GM12892 (cell line): ENCODE data around the gene TMEM125.

ENCODE experiments used
- POLR2A ChIP-seq: IDR thresholded peaks from 2 replicates; pipeline ENCODE4 v1.6.1; 2011; ENCODE audit warnings: low read depth, low read length, control low read depth
- POLR2AphosphoS5 ChIP-seq: IDR thresholded peaks from 2 replicates; pipeline ENCODE4 v1.6.1; 2011; ENCODE audit warnings: low read depth, low read length, control low read depth
- TAF1 ChIP-seq: IDR thresholded peaks from 2 replicates; pipeline ENCODE4 v1.6.1; 2011; ENCODE audit warnings: low read depth, mild to moderate bottlenecking, control low read depth, low read length, borderline replicate concordance

DNA sequence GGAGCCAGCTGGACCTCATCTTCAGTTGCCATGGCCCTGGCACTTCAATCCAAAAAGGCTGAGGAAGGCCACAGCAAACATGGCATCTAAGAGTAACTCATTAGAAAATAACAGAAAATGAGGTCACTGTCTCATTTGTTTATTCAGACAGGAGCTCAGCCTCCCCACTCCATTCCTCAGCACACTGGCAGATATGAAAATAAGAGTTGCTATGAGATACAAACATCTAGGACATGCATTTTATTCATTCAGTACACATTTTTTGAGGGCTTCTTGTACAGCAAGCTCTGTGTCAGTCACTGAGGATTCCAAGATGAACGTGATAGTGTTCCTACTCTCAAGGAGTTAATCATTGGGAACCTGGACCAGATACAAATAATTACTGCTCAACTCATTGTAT lies 32.7 kb upstream of the TMEM125 start:
- TF ChIP-seq POLR2A (no peak), POLR2AphosphoS5 (no peak), TAF1 (no peak)
